Hepatocyte (in vitro differentiated cells): ENCODE data around the gene GMNC. TPM values are rescaled to one million over a fixed set of nuclear protein-coding genes. Genes with fewer than 3 reads are reported as not detected.
A peak's percentile ranks its signal among the peaks of the same experiment; 100 is the strongest.

Experiments
- DNase-seq: peaks from one replicate; pipeline ENCODE4 v3.0.0-alpha.2; 2016; ENCODE audit warnings: low spot score
- H2AFZ ChIP-seq: fragments of 200-600 bp; sonication (generic); 2 replicates; pipeline ENCODE4 v1.6.0; 2016; ENCODE audit warnings: antibody characterized with exemption, mild to moderate bottlenecking
- H3K27ac ChIP-seq: fragments of 200-600 bp; sonication (generic); 2 replicates; pipeline ENCODE4 v1.5.1; 2016; ENCODE audit warnings: mild to moderate bottlenecking
- H3K27me3 ChIP-seq: fragments of 200-600 bp; sonication (generic); 2 replicates; pipeline ENCODE4 v1.6.1; 2016
- H3K36me3 ChIP-seq: fragments of 200-600 bp; sonication (generic); replicated peaks from 2 replicates; pipeline ENCODE4 v1.5.1; 2016; ENCODE audit warnings: low read depth; ENCODE audit not compliant: insufficient read depth
- H3K4me1 ChIP-seq: fragments of 200-600 bp; sonication (generic); 2 replicates; pipeline ENCODE4 v1.5.1; 2016; ENCODE audit warnings: mild to moderate bottlenecking, moderate library complexity; ENCODE audit not compliant: insufficient read depth
- H3K4me2 ChIP-seq: fragments of 200-600 bp; sonication (generic); 2 replicates; pipeline ENCODE4 v1.6.0; 2016
- H3K4me3 ChIP-seq: fragments of 200-600 bp; sonication (generic); 2 replicates; pipeline ENCODE4 v1.5.1; 2016; ENCODE audit warnings: mild to moderate bottlenecking
- H3K79me2 ChIP-seq: fragments of 200-600 bp; sonication (generic); 2 replicates; pipeline ENCODE4 v1.6.0; 2017; ENCODE audit warnings: mild to moderate bottlenecking
- H3K9me2 ChIP-seq: fragments of 200-600 bp; sonication (generic); replicated peaks from 2 replicates; pipeline ENCODE4 v1.6.0; 2017; ENCODE audit warnings: mild to moderate bottlenecking; ENCODE audit not compliant: insufficient read depth
- H3K9me3 ChIP-seq: fragments of 200-600 bp; sonication (generic); 2 replicates; pipeline ENCODE4 v1.5.1; 2016; ENCODE audit warnings: low read depth, mild to moderate bottlenecking
- H4K20me1 ChIP-seq: fragments of 200-600 bp; sonication (generic); 2 replicates; pipeline ENCODE4 v1.6.0; 2016; ENCODE audit warnings: mild to moderate bottlenecking; ENCODE audit not compliant: insufficient read depth, poor library complexity, severe bottlenecking
- EZH2 ChIP-seq: fragments of 200-600 bp; sonication (generic); IDR thresholded peaks from 2 replicates; pipeline ENCODE4 v1.6.1; 2016; ENCODE audit warnings: antibody characterized with exemption, mild to moderate bottlenecking, borderline replicate concordance
- EZH2phosphoT487 ChIP-seq: fragments of 200-600 bp; sonication (generic); IDR thresholded peaks from one replicate; pipeline ENCODE4 v1.6.1; 2018; ENCODE audit warnings: antibody characterized with exemption, mild to moderate bottlenecking, low read depth, moderate library complexity; ENCODE audit not compliant: unreplicated experiment, severe bottlenecking
- WGBS: methylation state at CpG from one replicate; pipeline ENCODE4 v1.1.6; 2016; ENCODE audit warnings: low lambda C conversion rate; ENCODE audit errors: missing lambda C conversion rate; 5-methylcytosine and 5-hydroxymethylcytosine counted together
- polyA plus RNA-seq: library from polyadenylated mRNA; unstranded; fragments of >200 nt; fragmentation: Nextera tagmentation; extraction: Ambion mirVana; gene quantifications from 2 replicates; pipeline ENCODE4 v1.2.1, GENCODE V29; 2016
- total RNA-seq: library from RNA; depleted of rRNA; stranded (reverse); fragments of >200 nt; gene quantifications from 2 replicates; pipeline ENCODE4 v1.2.3, GENCODE V29; 2014
- TF ChIP-seq, protein P1 (sequence below): fragments of 200-600 bp; sonication (generic); IDR thresholded peaks from 2 replicates; pipeline ENCODE4 v1.5.1; 2016; ENCODE audit warnings: antibody characterized with exemption, mild to moderate bottlenecking; ENCODE audit not compliant: poor library complexity

GMNC gene
- total and polyA plus RNA-seq, 2 experiments from 2014 or later: 0.86 to 0.90 TPM

DNA sequence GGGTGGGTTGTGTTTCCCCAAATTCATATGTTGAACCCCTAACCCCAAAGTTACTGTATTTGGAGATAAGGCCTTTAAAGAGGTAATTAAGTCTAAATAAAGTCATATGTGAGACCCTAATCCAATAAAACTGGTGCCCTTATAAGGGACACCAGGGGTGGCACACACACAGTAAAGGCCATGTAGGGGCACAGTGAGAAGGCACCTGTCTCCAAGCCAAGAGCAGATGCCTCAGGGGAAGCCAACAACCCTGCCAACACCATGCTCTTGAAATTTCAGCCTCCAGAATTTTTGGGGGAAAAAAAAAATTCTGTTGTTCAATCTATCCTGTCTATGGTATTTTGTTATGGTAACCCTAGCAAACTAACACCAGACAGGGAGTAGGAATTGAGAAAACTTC lies 1.5 kb upstream of the GMNC start:
- H3K9me2 ChIP-seq: no peaks in the 10 kb centered on the region
- no peak overlapping the region for H2AFZ ChIP-seq
- H3K4me1 ChIP-seq: peaks cover 5% of the 10 kb centered on the region
- no peaks in the 10 kb centered on the region for H4K20me1 ChIP-seq
- H3K4me3 ChIP-seq: no peak overlapping the region
- TF ChIP-seq EZH2phosphoT487 (no peak), EZH2 (no peak)
- TF ChIP-seq, protein P1, sequence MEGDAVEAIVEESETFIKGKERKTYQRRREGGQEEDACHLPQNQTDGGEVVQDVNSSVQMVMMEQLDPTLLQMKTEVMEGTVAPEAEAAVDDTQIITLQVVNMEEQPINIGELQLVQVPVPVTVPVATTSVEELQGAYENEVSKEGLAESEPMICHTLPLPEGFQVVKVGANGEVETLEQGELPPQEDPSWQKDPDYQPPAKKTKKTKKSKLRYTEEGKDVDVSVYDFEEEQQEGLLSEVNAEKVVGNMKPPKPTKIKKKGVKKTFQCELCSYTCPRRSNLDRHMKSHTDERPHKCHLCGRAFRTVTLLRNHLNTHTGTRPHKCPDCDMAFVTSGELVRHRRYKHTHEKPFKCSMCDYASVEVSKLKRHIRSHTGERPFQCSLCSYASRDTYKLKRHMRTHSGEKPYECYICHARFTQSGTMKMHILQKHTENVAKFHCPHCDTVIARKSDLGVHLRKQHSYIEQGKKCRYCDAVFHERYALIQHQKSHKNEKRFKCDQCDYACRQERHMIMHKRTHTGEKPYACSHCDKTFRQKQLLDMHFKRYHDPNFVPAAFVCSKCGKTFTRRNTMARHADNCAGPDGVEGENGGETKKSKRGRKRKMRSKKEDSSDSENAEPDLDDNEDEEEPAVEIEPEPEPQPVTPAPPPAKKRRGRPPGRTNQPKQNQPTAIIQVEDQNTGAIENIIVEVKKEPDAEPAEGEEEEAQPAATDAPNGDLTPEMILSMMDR: no peak
- H3K27ac ChIP-seq: no peak overlapping the region
- H3K36me3 ChIP-seq: no peaks in the 10 kb centered on the region
- peak overlapping the region; percentile 76 for H3K4me2 ChIP-seq
- H3K79me2 ChIP-seq: no peaks in the 10 kb centered on the region
- peaks cover 9% of the 10 kb centered on the region for H3K27me3 ChIP-seq
- no peaks in the 10 kb centered on the region for H3K9me3 ChIP-seq
- no peak for DNase-seq

DNA sequence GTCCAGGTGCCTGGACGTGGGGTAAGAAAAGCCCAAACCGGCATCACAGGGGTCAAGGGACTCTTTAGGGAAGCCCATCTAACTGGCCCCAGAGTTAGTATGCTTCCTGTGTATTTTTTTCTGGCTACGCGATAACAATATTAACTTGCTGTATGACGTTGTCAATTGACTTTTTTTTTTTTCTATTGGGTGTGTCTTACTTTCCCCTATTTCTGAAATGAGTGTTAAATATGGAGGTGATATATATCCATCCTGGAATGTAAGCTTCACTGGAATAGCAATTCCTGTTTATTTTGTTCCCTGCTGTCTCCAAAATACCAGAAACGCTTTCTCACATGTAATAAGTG lies 598 bp upstream of the GMNC start:
- Histone ChIP-seq H3K27ac (peak overlapping the region; percentile 91), H3K4me2 (peak overlapping the region; percentile 76), H3K36me3 (no peaks in the 10 kb centered on the region), H3K27me3 (peaks cover 9% of the 10 kb centered on the region), H3K79me2 (no peaks in the 10 kb centered on the region), H3K9me2 (no peaks in the 10 kb centered on the region), H4K20me1 (no peaks in the 10 kb centered on the region), H2AFZ (peak overlapping the region; percentile 88), H3K4me1 (peaks cover 5% of the 10 kb centered on the region), H3K4me3 (peak overlapping the region; percentile 32), H3K9me3 (no peaks in the 10 kb centered on the region)
- DNase-seq: no peak
- TF ChIP-seq EZH2phosphoT487 (no peak), EZH2 (no peak)
- TF ChIP-seq, protein P1: no peak
- WGBS: 9% methylated on average over 6 of the region's 6 CpGs

DNA sequence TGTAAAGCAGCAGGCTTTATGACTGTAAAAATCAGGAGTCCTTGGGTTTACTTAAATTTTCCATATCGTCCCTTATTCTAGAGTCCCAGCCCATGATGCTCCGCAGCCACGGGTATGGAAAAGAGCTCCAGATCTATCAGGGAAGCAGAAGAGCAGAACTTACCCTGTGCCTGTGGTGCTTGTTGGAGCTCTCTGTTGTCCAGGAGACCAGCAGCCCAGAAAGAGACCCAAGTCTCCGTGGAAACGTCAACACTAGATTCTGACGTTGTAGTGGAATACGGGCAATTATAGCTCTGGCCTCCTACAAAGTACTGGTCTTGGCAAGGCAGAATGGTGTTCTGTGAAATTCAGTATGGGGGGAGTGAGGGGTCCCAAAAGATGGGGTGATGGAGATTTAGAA lies 2.0 kb downstream of the GMNC start:
- DNase-seq: no peak
- H2AFZ ChIP-seq: no peak overlapping the region
- H3K27me3 ChIP-seq: peaks cover 9% of the 10 kb centered on the region
- no peaks in the 10 kb centered on the region for H3K79me2 ChIP-seq
- no peak overlapping the region for H3K4me3 ChIP-seq
- no peak overlapping the region for H3K27ac ChIP-seq
- TF ChIP-seq EZH2phosphoT487 (no peak), EZH2 (no peak)
- TF ChIP-seq, protein P1: no peak
- H3K4me2 ChIP-seq: no peak overlapping the region
- H3K36me3 ChIP-seq: no peaks in the 10 kb centered on the region
- H3K9me2 ChIP-seq: no peaks in the 10 kb centered on the region
- WGBS: 68% methylated on average over 7 of the region's 7 CpGs
- H3K9me3 ChIP-seq: no peaks in the 10 kb centered on the region
- no peaks in the 10 kb centered on the region for H4K20me1 ChIP-seq
- peaks cover 5% of the 10 kb centered on the region for H3K4me1 ChIP-seq

DNA sequence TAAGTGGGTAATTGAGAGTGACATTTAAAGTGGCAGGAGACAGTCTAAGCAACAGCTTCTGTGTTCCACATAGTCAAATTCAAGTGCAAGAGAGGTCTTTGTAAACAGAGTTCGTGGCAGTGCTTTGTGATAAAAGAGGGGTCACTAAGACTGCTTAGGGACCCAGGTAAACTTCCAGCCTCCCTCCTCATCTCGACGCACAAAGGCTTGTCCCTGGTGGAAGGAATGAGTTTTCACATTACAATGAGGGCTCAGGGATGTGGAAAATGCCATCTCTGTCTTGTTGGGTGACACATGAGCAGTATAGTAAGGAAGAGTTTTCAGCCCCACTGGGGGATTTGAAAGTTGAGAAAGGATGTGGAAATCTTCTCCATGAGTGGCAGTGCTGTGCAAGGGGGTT lies 7.3 kb downstream of the GMNC start:
- H3K4me2 ChIP-seq: no peak overlapping the region
- H3K36me3 ChIP-seq: no peaks in the 10 kb centered on the region
- H3K4me3 ChIP-seq: no peak overlapping the region
- no peak overlapping the region for H3K27ac ChIP-seq
- no peaks in the 10 kb centered on the region for H4K20me1 ChIP-seq
- H2AFZ ChIP-seq: no peak overlapping the region
- H3K9me3 ChIP-seq: no peaks in the 10 kb centered on the region
- 34% methylated on average over 3 of the region's 3 CpGs for WGBS
- H3K4me1 ChIP-seq: no peaks in the 10 kb centered on the region
- H3K27me3 ChIP-seq: no peaks in the 10 kb centered on the region
- TF ChIP-seq EZH2: no peak
- TF ChIP-seq, protein P1: no peak
- no peak for TF ChIP-seq EZH2phosphoT487
- no peaks in the 10 kb centered on the region for H3K9me2 ChIP-seq
- DNase-seq: no peak
- H3K79me2 ChIP-seq: no peaks in the 10 kb centered on the region
